IMR-90 (cell line): Measurements from ENCODE around the gene STMN3. TPM values are rescaled to one million over a fixed set of nuclear protein-coding genes. Genes with fewer than 3 reads are reported as not detected.

Source experiments
- MAZ ChIP-seq: IDR thresholded peaks from 2 replicates; pipeline ENCODE4 v1.6.1; 2012; ENCODE audit warnings: low read depth, mild to moderate bottlenecking, low read length, improper control_type of control experiment, moderate library complexity, borderline replicate concordance
- RCOR1 ChIP-seq: IDR thresholded peaks from 2 replicates; pipeline ENCODE4 v1.6.1; 2012; ENCODE audit warnings: mild to moderate bottlenecking, low read length, improper control_type of control experiment; ENCODE audit not compliant: insufficient replicate concordance
- RFX5 ChIP-seq: IDR thresholded peaks from 2 replicates; pipeline ENCODE4 v1.8.0; 2012; ENCODE audit warnings: low read depth, mild to moderate bottlenecking, low read length, moderate library complexity
- polyA plus RNA-seq, 3 experiments: library from polyadenylated mRNA; depleted of rRNA; stranded (reverse); fragments of >200 nt; gene quantifications; 2 replicates each; pipeline ENCODE4 v1.2.3, GENCODE V29; 2012; ENCODE audit warnings: low replicate concordance in 1 of 3
- total RNA-seq: library from RNA; depleted of rRNA; stranded (reverse); fragments of >200 nt; gene quantifications from 2 replicates; pipeline ENCODE4 v1.2.3, GENCODE V29; 2012
- TF ChIP-seq, protein P1 (sequence below): fragments of 150-350 bp; IDR thresholded peaks from 2 replicates; pipeline ENCODE4 v1.6.1; 2016; ENCODE audit warnings: low read depth, mild to moderate bottlenecking, low read length, moderate library complexity, borderline replicate concordance

Gene STMN3
- total and polyA plus RNA-seq, 2 of the 4 experiments (the other 2 are of a cell fraction) = 20.3 to 62.3 TPM

DNA sequence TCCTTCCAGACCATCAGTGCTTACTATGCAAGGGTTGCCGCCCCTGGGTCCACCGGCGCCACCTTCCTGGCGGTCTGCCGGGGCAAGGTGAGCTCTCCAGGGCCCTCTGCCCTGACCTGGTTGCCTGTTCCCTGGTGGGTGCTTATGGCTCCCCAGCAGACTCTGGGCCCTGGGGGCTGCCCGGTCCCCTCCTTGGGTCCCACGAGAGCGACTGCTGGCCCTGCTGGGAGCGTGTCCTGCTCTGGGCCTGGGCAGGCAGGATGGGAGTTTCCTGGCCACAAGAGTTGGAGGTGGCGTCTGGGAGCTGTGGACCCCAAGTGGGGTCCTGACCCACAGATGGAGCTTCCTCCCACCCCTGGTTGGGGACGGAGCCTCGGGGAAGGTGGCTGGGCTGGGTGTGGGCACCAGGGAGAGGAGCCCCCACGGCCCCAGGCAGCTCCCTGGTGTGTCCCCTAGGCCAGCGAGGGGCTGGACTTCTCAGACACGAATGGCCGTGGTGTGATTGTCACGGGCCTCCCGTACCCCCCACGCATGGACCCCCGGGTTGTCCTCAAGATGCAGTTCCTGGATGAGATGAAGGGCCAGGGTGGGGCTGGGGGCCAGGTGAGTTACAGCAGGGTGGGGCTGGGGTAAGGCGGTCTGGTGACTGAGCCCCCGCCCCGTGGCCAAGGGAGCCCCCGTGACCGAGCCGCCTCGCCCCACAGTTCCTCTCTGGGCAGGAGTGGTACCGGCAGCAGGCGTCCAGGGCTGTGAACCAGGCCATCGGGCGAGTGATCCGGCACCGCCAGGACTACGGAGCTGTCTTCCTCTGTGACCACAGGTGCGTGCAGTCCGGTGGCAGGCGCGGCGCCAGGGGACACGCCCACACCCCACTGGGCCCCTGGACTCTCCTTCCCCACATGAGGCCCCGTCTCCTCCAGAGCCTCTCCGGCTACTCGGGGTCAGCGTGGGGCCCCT, 36.1 kb upstream of the STMN3 start (continued):
- TF ChIP-seq MAZ = no peak
- TF ChIP-seq, protein P1, sequence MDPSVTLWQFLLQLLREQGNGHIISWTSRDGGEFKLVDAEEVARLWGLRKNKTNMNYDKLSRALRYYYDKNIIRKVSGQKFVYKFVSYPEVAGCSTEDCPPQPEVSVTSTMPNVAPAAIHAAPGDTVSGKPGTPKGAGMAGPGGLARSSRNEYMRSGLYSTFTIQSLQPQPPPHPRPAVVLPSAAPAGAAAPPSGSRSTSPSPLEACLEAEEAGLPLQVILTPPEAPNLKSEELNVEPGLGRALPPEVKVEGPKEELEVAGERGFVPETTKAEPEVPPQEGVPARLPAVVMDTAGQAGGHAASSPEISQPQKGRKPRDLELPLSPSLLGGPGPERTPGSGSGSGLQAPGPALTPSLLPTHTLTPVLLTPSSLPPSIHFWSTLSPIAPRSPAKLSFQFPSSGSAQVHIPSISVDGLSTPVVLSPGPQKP = no peak
- no peak for TF ChIP-seq RCOR1
- no peak for TF ChIP-seq RFX5
